C4-2B (cell line): Measurements from ENCODE around the gene EPS8L1.
"Not testable (repeated sequence)": the region's sequence is repeated elsewhere in the genome, so short reads cannot be mapped to it uniquely, and the experiment has no call there.

Source experiments
- H3K27ac ChIP-seq: fragments of 450-650 bp; 2 replicates; pipeline ENCODE4 v1.5.1; 2017
- ZFX ChIP-seq: fragments of 450-650 bp; IDR thresholded peaks from 2 replicates; pipeline ENCODE4 v1.6.1; 2017
- TF ChIP-seq, protein P1 (sequence below): fragments of 450-650 bp; conservative IDR thresholded peaks from 2 replicates; pipeline ENCODE4 v1.5.1; 2017; ENCODE audit warnings: mild to moderate bottlenecking

Gene EPS8L1

DNA sequence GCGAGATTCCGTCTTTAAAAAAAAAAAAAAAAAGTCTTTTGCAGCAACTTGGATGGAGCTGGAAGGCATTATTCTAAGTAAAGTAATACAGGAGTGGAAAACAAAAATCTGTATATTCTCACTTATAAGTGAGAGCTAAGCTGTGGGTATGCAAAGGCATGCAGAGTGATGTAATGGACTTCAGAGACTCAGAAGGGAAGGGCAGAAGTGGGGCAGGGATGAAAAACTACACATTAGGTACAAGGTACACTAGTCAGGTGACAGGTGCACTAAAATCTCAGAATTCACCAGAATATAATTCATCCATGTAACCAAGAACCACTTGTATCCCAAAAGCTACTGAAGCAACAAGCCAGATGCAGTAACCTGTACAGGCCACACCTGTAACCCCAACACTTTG, 39.6 kb upstream of the EPS8L1 start:
- no peak overlapping the region for H3K27ac ChIP-seq
- TF ChIP-seq, protein P1, sequence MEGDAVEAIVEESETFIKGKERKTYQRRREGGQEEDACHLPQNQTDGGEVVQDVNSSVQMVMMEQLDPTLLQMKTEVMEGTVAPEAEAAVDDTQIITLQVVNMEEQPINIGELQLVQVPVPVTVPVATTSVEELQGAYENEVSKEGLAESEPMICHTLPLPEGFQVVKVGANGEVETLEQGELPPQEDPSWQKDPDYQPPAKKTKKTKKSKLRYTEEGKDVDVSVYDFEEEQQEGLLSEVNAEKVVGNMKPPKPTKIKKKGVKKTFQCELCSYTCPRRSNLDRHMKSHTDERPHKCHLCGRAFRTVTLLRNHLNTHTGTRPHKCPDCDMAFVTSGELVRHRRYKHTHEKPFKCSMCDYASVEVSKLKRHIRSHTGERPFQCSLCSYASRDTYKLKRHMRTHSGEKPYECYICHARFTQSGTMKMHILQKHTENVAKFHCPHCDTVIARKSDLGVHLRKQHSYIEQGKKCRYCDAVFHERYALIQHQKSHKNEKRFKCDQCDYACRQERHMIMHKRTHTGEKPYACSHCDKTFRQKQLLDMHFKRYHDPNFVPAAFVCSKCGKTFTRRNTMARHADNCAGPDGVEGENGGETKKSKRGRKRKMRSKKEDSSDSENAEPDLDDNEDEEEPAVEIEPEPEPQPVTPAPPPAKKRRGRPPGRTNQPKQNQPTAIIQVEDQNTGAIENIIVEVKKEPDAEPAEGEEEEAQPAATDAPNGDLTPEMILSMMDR, result no peak
- TF ChIP-seq ZFX, result no peak

DNA sequence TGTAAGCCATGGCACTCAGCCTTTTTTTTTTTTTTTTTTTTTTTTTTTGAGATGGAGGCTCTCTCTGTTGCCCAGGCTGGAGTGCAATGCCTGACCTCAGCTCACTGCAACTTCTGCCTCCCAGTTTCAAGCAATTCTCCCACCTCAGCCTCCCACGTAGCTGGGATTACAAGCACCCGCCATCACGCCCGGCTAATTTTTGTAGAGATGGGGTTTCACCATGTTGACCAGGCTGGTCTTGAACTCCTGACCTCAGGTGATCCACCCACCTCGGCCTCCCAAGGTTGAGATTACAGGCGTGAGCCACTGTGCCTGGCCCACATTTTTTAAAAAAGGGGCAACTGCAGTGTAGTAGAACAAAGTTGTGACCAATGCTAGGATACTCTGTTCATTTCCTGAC, 38.1 kb upstream of the EPS8L1 start:
- H3K27ac ChIP-seq, result not testable (repeated sequence)

DNA sequence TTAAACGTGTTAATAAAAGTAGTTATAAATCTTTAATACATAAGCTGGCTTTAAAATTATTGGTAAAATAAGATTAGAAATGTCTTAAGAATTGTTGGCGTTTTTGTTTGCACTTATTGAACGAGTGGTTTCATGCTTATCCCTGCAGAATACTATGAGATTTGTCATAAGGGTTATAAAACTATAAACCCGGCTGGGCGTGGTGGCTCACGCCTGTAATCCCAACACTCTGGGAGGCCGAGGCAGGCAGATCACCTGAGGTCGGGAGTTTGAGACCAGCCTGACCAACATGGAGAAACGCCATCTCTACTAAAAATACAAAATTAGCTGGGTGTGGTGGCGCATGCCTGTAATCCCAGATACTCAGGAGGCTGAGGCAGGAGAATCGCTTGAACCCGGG, 35.0 kb upstream of the EPS8L1 start:
- H3K27ac ChIP-seq, result not testable (repeated sequence)

DNA sequence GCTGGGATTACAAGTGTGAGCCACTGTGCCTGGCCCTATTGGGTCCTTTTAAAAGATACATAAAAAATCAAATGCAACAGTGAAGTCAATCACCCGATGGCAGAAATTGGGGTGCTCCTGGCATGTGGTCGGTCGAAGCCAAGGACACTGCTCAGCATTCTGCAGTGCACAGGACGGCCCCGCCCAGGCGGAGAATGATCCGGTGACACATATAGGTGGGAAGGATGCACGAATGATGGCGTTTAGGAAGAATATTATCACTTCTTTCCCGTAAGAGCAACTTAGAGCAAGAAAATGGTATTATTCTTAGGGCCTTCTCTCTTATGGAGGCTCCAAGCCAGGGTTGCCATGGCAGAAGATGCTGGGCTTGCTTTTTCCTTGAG, 34.4 kb upstream of the EPS8L1 start:
- no peak for TF ChIP-seq ZFX
- TF ChIP-seq, protein P1, result no peak
- H3K27ac ChIP-seq, result no peak overlapping the region

DNA sequence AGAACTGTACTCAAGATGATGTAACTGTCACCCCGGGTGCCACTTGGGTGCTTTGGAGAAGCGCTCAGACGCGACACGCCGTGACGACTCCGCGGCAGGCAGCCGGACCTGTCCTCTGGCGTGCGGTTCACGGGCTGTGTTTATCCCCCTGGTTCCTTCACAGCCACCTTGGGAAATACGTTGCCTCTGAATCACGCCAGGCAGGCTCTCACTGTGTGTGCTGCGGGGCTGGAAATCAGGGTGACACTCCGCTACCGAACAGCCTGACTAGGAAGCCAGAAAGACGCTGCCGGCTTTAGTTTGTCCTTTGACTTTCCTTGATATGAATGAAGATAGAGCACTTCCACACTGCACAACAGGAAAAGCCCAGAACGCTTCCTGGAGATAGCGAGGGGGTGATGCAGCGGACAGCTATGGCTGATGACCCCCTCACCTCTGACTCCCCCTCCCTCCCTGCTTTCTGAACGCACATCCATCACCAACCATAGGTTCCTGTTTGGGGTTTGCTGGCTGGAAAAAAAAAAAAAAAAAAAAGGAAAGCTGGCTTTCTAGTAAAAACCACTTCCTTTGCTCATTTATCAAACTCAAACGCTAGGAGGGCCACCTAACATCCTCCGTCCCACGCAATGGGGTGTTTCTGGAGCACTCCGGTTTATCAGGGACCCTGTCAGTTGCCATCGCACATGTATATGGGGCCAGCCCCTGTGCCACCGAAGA, 33.9 kb upstream of the EPS8L1 start:
- H3K27ac ChIP-seq, result no peak overlapping the region
- TF ChIP-seq ZFX, result no peak
- TF ChIP-seq, protein P1, result no peak

DNA sequence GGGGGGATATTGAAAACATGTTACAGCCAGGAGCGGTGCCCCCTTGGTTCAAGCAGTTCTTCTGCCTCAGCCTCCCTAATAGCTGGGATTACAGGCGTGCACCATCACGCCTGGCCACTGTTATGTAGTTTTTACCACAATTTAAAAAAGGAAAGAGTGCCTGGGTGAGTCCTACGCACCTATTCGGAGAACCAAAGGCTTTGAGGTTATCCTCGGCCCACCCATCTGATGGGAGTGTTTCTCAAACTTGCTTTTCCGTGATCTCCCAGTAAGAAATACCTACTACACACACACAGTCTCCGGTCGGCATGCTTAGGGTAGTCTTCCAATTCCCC, 33.4 kb upstream of the EPS8L1 start:
- H3K27ac ChIP-seq, result no peak overlapping the region
- TF ChIP-seq, protein P1, result no peak
- no peak for TF ChIP-seq ZFX

DNA sequence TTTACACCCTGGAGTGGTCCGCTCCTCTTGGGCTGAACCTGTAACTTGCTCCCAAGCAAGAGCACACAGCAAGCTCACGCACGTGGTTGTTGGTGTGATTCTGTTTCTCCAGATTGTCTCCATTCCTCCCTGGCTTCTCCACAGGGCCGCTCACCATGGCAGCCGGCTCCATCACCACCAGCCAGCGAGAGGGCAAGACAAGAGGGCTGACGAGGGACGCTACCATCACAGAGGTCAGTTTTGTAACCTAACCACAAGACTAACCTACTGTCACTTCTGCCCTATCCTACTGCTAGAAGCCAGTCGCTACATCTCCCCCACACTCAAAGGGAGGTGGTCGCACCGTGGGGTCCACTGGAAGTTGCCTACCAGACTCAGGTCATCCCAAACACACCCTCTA, 33.0 kb upstream of the EPS8L1 start:
- TF ChIP-seq, protein P1, result no peak
- TF ChIP-seq ZFX, result no peak
- H3K27ac ChIP-seq, result no peak overlapping the region

DNA sequence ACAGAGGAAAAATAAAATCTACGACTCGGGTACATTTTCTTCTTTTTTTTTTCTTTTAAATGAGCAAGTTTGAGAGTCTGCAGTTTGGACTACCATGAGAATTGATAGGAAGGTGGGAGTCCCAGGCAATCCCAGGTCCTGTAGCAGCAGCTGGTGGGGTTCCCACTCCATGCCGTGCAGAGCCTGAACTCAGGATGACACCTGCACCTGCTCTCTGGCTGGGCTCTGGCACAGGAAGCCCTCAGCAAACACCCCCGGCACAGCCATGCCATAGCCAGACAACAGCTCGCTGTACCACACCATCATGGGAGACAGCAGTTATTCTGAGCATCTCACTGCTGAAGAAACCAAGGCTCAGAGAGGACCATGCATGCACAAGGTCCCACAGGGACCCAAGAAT, 31.4 kb upstream of the EPS8L1 start:
- no peak overlapping the region for H3K27ac ChIP-seq
- TF ChIP-seq, protein P1, result no peak
- TF ChIP-seq ZFX, result no peak
